Skin of body (tissue), 2 donors: ENCODE measurements around the gene PTPRM. TPM values are rescaled to one million over a fixed set of nuclear protein-coding genes. Genes with fewer than 3 reads are reported as not detected.

Source experiments
- DNase-seq: peaks from one replicate; lab custom pipeline; 2025; lab: John Stamatoyannopoulos, UW
- total RNA-seq: library from RNA; depleted of rRNA; stranded (reverse); fragments of >200 nt; gene quantifications from one replicate; pipeline ENCODE4 v1.2.3, GENCODE V29; 2014

PTPRM gene
- total RNA-seq, 1 donor from 2014 or later: 46.3 TPM

DNA sequence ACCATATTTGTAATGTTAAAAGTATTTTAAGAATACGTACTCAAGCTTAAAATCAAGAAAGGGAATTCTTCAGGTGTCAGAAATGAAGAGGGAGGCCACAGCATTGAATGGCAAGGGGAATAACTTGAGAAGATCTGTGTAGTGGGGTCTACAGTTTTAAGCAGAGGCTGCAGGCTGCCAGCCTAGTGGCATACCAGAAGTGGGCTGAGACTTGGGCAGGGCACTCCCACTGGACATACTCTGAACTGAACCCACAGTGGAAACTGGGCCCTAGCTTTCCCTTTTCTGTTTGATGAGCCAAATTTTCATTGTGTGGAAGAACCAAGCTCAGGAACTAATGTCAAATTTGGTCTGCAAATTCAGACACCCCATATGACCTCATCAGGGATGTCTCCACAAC, 238.8 kb downstream of the PTPRM start:
- no peak for DNase-seq

DNA sequence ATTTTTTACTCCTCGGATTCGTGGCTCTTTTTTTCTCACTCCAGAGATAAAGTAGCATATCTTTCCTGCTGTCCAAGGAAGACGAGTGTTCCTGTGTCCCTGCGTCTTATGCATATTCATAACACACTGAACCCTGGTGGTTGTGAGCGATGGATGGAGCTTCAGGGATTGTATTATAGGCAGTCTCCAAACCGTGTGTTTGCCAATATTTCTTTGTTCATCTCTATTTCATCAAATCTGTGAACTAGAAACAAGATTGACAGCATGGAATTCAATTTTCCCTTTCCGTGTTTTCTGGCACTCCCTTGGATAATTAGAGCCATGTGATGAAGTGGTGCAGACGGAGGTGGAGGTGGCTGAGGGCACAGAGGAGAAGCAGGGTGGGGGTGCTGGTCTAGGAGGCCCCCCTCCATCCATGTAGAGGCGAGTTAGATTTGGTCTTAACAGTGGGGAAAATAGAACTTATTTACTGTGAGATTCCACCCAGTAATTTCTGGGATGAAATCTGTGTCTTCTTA, 240.9 kb downstream of the PTPRM start:
- no peak for DNase-seq

DNA sequence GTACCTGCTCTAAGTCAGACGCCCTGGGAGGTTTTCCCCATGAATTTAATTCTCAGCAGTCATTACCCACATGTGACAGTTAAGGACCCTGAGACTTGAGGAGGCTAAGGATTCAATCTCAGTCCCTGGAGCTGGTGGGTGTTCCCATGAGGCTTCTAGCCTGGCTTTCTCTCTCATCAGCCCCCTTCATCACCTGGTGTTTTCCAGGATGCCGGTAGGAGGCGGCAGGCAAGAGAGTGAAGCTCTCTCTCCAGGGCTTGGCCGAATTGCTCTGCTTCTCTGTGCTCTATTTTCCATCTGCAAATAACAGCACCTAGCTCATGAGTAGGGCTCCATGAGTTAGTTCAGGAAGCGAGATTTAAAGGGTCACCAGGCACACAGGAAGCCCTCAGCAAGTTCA, 241.9 kb downstream of the PTPRM start:
- no peak for DNase-seq

DNA sequence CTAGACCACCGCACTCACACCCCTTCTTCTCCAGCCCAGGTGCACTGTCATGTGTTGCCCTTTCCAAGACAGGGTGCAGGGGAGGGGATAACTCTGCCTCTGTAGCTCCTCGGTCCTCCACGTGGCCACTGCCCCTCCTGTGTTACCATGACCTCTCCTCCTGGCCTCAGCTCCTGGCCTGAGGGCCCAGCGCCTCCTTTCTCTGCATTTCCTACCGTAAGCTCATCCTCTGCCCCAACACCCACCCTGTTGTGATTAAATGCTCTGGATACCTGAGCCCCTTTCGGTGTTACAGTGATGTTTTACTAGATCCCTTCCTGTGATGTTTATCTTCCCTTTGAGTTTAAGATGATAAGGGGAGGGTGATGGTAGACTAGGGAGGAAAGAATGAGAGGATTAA, 242.3 kb downstream of the PTPRM start:
- DNase-seq: no peak

DNA sequence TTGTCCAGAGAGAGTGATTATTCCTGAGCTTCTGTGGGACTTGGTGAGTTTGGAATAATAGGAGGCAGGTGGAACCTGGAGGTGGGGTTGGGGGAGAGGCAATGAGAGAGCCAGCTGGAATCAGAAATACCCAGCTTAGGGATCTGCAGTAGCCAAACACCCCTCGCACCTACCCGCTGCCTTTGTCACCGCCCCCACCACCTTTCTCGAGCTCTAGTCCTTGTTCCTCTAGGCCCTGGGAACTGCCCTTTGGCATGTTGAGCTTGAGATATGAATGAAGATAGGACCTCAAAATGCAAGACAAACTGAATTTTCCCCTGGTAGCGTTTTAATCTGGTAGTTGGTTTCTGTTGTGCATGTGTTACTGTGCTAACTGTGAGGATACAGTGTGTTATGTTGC, 242.9 kb downstream of the PTPRM start:
- DNase-seq: no peak

DNA sequence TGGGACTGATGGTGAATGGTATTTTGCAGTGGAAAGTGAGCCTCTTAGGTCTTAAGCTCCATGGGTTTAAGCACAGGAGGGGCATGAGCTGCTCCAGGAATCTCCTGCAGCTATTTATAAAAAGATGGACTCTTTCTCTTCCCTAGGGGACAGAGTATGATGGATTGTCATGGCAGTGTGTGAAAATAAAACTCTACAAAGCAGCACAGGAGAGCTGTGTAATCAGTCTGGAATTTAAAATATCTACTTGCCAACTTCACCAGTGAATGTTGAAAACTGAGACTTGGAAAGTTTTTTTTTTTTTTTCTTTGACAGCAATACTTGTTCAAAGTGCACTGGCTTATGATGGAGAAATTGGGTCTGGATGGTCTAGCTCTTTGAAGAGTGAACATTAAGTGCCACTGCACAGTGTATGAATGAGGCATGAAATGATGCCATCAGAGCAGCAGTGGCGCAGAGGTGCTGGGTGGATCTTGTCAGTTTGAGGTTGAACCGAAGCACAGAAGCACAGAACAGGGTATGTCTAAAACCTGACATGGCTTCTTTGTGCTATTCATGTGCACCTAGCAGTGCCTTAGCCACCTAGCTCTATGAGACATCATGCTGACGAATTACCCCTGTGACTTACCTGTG, 245.4 kb downstream of the PTPRM start:
- no peak for DNase-seq

DNA sequence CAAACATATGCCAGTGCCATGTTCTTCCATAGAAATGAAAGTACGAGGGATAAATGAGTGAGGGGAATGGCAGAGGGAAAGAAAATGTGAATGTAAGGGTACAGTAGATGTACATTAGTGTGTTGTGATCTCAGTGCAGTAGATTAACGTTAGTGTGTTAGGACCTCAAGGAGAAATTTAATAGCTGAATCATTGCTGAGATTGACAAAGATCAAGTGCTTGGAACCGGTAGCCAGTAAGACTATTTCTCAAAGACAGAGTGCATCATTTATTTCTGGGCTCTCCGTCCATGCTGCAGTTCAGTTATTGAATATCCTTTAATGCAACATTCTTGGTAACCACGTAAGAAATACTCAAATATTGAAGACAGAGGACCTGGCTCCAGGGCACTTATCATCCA, 246.0 kb downstream of the PTPRM start:
- no peak for DNase-seq

DNA sequence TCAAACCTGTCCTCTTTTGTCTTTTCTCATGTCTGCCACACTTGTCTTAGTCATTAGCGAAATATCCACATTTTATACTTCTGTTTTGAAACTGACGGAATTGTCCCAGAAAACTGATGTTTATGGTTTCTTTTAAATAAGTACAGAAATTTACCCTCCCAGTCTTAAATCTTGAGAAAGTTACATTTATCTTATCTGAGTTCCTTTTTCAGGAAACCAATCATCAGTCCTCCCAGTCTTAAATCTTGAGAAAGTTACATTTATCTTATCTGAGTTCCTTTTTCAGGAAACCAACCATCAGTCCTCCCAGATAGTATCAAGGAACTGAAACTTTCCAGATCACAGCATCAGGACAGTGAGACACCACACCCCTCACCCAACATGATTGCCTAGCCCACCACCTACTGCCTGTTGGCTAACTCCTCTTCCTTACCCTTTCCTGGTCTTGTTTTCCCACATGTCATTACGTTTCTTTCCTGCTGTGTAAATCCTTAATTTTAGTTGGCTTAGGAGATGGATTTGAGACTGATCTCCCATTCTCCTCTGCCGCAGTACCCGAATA, 247.7 kb downstream of the PTPRM start:
- DNase-seq: no peak

DNA sequence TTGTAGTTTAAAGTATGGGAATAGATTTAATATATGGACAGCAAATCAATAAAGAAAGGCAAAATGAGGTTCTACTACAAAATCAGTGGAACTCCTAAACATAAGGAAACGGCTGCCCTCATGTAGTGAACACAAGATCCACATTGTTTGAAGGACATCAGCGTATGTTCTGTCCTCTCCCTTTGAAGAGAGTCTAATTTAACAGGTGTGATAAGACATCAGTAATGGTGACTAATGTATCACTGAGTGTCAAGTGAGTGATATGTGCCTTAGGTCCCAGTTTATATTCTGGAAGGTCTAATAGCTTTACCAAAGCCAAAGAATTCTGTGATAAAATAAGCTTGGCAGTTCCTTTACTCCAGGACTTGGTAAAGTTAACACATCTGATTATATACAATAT, 248.7 kb downstream of the PTPRM start:
- DNase-seq: no peak

DNA sequence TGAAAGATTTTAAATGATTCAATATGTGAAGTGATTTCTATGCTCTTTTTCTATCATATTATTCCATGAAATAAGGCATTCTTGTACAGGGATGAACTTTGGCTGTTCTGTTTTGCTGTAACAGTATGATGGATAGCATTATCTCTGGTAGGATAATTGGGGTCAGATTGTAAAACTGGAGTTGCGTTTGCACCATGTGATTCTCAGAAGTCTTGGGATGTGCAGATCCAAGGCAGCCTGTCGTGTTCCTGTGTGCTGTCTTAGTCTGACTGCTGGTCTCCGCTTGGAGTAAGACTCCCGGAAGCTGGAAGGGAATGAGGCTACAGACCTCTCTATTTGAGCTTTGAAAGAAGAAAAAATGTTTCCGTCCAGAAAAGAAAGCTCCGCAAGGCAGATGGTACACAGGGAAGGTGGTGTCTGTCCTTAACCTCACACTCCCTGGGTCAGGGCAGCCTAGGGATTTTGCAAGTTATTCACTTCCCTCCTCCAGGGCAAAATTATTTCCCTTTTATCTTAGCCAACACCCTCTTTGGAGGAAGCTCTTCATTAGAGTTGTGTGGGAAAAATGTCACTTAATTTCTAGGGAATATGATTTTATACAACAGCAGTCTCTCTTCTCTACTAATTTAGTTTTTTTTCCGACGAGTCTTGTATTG, 250.6 kb downstream of the PTPRM start:
- DNase-seq: peak; percentile 93

DNA sequence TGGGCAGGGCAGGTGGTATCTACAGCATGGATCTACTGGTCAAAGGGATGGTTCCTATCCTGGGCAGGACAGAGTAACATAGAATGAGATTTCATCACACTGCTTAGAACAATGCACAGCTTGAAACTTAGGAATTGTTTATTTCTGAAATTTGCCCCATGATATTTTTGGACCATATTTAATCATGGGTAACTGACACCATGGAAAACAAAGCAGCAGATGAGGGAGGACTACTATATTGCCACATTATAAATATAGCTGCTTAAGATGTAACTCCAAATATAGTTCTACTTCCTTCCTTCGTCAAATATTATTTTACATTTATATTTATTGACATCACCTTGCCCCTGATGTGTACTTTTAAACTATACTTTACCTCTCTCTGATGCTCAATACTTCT, 254.7 kb downstream of the PTPRM start:
- DNase-seq: no peak

DNA sequence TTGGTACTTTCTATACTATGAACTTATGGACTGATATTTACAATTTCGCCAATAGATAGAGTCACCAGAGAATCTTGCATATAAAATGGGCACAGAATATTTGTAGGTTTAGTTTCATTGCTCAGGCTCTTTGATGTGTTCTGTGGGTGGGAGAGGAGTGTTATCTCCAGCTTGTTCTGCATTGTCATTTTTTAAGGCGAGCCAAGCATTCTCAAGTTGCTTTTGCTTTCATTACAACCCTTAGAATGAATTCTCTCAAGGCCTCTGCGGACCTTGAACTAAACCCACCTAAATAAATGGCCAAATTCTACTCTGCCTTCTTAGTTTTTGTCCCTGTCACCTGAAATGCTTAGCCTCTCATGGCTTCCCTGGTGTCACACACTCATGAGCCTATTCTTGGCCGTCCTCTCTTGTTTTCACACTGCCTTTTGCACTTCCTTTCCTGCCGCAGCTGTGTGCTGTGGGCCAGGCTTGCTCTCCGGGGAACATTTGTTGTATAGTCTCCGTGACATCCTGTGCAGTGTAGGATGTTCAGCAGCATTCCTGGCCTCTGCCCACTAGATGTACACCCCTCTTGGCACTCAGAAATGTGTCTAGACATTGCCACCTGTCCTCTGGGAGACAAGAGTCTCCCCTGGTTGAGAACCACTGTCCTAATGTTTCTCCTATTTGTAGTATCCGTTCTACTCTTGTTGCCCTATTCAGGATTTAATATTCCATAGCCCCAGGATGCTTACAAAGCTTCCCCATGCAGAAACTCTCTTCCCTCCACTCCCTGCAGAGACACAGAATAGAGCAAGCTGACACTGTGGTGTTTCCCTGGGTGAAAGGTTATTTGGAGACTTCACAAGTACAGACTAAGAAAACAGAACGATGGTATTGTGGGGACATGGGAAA, 255.6 kb downstream of the PTPRM start:
- DNase-seq: no peak

DNA sequence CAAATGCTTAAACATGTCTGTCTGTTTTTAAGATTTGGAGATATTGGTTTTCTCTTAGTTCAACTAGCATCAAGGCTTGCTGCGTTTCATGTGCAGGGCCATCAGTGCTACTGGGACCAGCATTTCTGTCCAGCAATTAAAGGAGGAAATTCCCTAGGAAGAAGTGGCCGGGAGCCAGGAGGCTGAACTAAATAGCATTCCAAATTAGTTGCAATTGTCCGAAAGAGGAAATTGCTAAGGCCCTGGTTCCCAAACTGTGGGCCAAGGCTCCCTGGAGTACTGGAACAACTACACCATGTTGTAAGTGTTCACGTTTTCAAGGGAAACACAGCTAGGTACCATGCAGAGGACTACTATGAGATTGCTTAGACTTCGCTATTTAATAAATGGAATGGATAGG, 257.9 kb downstream of the PTPRM start:
- DNase-seq: peak; percentile 24

DNA sequence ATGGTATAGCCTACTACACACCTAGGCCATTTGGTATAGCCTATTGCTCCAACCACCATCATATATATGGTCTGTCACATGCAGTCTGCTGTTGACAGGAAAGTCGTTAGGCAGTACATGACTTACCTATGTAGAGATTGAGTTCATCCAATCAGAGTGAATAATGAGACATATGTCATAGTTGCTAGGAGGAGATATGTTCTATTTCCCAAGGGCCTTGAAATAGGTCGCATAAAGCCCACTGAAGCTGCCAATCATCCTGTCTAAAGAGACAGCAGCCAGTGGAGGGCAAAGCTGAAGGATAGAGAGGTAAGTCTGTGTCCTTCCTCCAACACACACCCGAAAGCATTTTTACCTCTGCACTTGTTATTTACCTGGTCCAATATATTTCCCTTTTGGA, 263.4 kb downstream of the PTPRM start:
- no peak for DNase-seq

DNA sequence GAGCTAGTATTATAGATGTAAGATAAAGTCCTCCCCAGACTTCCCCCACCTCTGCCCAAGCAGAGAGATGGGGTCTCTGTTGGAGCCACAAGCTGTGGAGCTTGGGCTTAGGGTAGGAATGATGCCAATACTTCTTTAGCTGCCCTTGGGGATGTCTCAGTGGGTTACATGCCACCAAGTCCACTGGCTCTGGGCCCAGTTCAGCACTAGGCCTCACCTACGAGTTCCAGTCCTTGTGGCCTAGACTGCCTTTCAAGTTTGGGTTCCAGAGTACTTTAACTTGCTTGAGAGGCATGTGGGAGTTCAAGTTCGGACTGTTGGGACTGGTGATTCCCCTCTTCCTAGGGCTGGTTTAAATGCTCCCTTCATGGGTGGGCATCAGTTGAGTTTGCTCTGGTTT, 272.4 kb downstream of the PTPRM start:
- no peak for DNase-seq

DNA sequence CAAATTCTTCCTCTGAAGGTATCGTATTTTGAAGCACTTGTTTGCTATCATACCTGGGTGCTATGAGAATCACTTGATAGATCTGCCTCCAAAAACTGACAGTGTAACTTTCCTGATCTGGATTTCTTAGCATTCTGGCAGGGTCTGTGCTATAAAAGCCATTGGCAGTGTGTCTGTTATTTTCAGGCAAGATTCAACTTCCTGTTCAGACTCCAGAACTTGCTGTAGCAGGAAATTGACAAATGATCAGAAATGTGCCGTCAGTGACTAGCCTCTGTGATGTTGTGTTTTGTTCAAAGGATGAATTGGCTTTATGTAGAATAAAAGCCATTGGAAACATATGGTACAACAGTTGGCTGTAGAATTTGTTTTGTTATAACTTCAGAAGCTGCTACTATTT, 273.3 kb downstream of the PTPRM start:
- peak; percentile 25 for DNase-seq

DNA sequence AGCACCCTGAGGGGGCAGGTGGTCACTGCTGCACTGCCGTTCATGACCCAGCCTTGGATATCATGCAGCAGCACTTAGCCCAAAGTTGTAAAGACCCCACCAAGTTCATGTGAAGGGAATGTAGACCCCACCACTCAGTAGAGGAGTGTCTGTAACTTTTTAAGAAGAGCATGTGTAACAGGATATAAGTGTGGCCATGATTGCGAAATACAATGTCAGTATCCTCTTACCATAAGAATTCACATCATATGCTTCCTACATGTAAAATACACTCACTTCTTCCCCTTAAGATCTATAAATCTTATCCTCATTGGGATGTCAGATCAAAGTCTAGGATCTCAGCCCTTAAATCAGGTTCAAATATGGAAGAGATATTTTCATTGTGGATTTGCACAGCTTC, 276.9 kb downstream of the PTPRM start:
- DNase-seq: no peak

DNA sequence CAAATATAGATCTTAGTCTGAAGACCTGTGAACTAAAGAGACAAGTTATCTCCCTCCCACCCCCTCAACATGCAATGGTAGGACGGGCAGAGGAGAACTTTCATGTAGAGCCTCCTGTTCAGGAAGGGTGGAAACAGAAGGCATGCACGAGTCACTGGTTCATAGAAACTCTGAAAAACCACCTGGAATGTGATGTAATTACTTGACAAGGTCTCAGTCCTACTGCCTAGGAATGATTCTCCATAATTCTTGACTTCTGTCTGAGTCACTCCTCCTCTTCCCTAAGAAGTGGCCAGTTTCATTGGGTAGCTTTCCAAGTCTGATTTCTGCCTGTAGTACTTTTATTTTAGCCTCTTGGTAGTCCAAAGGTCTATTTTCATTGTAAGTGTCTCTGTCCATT, 277.3 kb downstream of the PTPRM start:
- DNase-seq: no peak

DNA sequence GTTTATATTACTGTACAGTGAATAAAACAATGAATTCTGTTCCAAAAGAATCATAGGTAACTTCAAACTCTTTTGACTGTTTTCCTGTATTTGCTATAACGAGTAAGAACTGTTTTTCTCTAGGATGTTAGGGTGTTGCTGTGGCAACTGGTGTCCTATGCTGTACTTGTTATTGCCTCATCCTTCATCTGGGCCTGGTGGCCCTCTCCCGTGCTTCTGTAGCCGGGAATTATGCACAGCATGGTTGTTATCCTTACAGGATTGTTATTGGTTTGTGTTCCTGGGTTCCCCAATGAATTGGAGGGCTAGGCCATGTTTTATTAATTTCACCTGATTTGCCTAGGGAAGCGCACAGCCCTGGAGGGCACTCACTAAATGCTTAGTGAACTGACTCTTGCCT, 279.2 kb downstream of the PTPRM start:
- DNase-seq: no peak

DNA sequence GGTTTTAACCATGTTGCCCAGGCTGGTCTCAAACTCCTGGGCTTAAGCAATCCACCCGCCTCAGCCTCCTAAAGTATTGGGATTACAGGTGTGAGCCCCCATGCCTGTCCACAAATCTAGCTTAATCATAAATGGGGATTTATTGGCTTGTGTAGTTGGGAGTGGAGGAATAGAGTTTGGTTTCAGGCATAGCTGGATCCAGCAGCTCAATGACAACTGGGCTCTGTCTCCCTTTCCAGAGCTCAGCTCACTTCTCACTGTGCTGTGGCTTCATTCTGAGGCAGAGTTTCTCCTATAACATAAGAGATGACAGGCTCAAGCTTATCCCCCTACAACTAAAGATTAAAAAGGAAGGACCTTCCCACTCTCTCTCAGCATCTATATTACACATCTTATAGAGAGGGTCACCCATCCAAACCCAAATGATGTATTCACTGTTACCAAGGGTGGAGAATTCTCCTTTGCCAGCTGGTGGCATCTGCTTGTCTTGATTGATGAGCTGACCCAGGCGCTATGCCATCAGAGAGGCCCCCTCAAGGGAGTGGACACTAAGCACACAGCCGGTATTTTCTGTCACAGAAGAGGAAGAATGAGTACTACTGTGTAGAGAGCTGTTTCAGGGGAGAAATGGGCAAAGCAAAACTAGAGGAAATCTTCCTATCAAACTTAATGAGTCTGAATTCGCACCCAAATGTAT, 280.4 kb downstream of the PTPRM start:
- DNase-seq: no peak

DNA sequence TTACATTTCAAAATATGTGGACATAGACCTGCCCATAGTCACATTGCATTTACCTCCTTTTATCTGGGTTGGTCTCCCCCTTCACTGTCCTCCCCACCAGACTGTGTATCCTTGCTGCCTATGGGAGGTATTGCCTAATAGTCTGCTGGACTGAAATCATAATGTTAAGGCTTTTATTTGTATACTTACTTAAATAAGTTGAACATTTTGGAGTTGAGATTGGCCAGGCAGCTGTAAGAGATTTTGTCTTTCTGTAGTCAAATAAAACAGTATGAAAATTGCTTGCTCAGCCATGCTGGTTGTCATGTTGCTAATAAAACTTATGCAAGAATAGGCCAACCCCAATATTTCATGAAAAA, 280.9 kb downstream of the PTPRM start:
- no peak for DNase-seq

DNA sequence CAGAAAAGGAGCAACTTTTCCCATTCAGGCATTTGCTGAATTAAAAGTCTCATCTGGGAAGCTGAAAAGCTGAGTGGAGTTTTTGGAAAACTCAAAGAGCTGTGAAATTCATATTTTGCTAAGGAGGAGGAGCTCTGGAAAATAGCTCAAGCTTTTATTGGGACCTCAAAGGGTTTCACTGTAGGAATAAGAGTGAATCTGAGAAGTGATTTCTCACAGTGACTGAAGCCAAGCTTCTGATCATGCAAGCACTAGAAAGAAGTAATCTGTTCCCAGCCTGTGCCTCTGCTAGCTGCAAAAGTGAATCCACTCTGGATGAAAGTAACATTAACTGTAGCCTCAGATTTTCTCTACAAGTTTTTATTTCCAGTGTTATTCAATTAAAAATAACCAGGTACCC, 283.3 kb downstream of the PTPRM start:
- DNase-seq: no peak
